ENCODE results near the gene CIB4. TPM values are rescaled to one million over a fixed set of nuclear protein-coding genes. Genes with fewer than 3 reads are reported as not detected.

CIB4 gene
- total RNA-seq, 1 donor from 2014 or later = not detected

DNA sequence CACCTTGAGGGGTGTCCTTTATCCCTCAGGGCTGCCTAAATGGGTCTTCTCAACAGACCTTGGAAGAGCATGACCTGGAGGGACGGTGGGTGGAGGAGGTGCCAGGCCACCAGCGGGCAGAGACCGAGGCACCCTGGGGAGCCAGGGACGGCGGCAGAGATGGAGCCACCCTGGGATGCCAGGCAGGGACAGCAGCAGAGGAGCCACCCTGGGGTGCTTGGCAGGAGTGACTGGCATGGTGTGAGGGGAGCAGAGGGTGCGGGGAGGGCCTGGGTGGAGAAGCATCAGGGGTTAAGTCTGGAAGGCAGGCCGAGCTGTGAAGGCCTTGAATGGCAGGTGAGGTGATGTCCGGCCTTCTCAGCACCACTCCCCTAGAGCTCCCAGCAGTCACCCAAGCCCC lies 56.1 kb downstream of the CIB4 start:
- Mint-ChIP-seq H3K27me3 (peaks cover 28% of the 10 kb centered on the region), H3K27ac (no peak overlapping the region), H3K9me3 (no peaks in the 10 kb centered on the region), H3K4me3 (no peak overlapping the region), H3K36me3 (ENCODE audit: low read depth) (no peaks in the 10 kb centered on the region), H3K4me1 (no peaks in the 10 kb centered on the region)
- intact Hi-C loops (cut with micrococcal nuclease) = no loop called here
- no peak for DNase-seq
- no peak for ATAC-seq (ENCODE audit: low read depth)
- ChIA-PET POLR2A (no interaction called here), CTCF (no interaction called here)
- TF ChIP-seq, protein P1, sequence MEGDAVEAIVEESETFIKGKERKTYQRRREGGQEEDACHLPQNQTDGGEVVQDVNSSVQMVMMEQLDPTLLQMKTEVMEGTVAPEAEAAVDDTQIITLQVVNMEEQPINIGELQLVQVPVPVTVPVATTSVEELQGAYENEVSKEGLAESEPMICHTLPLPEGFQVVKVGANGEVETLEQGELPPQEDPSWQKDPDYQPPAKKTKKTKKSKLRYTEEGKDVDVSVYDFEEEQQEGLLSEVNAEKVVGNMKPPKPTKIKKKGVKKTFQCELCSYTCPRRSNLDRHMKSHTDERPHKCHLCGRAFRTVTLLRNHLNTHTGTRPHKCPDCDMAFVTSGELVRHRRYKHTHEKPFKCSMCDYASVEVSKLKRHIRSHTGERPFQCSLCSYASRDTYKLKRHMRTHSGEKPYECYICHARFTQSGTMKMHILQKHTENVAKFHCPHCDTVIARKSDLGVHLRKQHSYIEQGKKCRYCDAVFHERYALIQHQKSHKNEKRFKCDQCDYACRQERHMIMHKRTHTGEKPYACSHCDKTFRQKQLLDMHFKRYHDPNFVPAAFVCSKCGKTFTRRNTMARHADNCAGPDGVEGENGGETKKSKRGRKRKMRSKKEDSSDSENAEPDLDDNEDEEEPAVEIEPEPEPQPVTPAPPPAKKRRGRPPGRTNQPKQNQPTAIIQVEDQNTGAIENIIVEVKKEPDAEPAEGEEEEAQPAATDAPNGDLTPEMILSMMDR (IDR thresholded peaks at IDR 0.05) = no peak

DNA sequence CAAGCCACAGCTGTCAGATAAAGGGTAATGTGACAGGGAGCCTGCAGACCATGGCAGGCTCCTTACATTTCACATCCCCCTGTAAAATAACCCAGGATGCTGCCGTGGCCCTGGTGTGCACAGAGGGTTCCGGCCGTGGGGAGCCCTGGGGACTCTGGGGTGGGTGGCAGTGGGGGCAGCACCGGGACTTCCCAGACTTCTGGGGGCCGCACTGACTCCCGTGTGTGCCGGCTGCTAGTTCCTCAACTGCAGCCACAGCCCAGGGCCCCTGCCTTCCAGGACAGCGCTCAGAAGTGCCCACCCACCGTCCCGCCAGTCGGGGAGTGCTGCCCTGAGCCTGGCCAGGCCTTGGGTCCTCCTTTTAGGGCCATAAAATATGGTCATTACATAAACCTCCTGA lies 56.5 kb downstream of the CIB4 start:
- H3K4me3 Mint-ChIP-seq = no peak overlapping the region
- no peaks in the 10 kb centered on the region for H3K9me3 Mint-ChIP-seq
- ATAC-seq (ENCODE audit: low read depth) = no peak
- no peaks in the 10 kb centered on the region for H3K36me3 Mint-ChIP-seq (ENCODE audit: low read depth)
- CTCF ChIA-PET = no interaction called here
- intact Hi-C loops (cut with micrococcal nuclease) = no loop called here
- H3K4me1 Mint-ChIP-seq = no peaks in the 10 kb centered on the region
- no peak for DNase-seq
- no peak overlapping the region for H3K27ac Mint-ChIP-seq
- POLR2A ChIA-PET = no interaction called here
- peaks cover 31% of the 10 kb centered on the region for H3K27me3 Mint-ChIP-seq
- TF ChIP-seq, protein P1 (IDR thresholded peaks at IDR 0.05) = no peak

DNA sequence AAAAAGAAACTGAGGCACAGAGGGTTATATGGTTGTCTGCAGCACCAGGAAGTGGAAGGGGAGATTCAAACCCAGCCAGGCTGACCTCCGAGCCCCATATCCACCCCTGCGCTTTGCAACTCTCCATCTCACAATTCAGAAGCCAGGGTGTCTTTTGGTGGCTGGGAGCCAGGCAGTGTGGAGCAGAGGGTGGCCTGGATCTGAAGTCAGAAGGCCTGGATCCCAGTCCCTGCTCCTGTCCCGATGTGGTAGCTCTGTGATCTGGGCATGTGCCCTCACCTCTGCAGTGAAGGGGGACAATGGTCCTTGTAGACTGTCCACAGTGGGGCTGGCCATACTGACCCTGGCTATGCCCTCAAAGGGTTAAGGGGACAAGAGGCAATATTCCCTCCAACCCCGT lies 57.0 kb downstream of the CIB4 start:
- ChIA-PET CTCF (no interaction called here), POLR2A (no interaction called here)
- Mint-ChIP-seq H3K27me3 (peaks cover 34% of the 10 kb centered on the region), H3K9me3 (no peaks in the 10 kb centered on the region), H3K36me3 (ENCODE audit: low read depth) (no peaks in the 10 kb centered on the region), H3K27ac (no peak overlapping the region), H3K4me1 (no peaks in the 10 kb centered on the region), H3K4me3 (no peak overlapping the region)
- intact Hi-C loops (cut with micrococcal nuclease) = no loop called here
- ATAC-seq (ENCODE audit: low read depth) (no peak), DNase-seq (no peak)
- TF ChIP-seq, protein P1 (IDR thresholded peaks at IDR 0.05) = no peak

DNA sequence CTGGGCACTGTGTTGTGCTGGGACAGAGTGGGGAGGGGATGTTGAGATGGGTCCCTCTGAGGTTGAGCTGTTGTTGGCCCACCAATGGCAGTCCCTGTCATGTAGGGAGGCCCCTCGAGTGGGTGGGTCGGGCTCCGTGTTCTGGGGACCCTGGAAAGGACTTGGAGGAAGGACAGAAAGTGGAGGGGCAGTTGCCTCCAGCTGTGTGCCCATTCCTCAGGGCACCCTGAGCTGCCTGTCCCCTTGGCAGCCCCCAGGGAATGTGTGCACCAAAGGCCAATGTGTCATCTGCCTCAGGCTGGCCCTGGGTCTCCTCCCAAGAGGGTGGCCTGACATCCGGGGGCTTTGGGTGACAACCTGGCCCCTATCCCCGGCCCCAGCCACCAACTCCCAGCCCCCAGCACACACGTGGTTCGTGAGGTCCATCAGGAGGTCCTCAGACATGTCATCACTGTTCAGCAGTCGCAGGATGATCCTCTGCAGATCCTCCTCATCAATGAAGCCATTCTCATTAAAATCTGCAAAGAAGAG lies 57.7 kb downstream of the CIB4 start:
- ChIA-PET POLR2A (no interaction called here), CTCF (no interaction called here)
- ATAC-seq (ENCODE audit: low read depth) = no peak
- intact Hi-C loops (cut with micrococcal nuclease) = no loop called here
- DNase-seq = no peak
- Mint-ChIP-seq H3K4me3 (no peak overlapping the region), H3K9me3 (no peaks in the 10 kb centered on the region), H3K4me1 (no peaks in the 10 kb centered on the region), H3K27ac (no peak overlapping the region), H3K27me3 (peaks cover 38% of the 10 kb centered on the region), H3K36me3 (ENCODE audit: low read depth) (no peaks in the 10 kb centered on the region)
- TF ChIP-seq, protein P1 (IDR thresholded peaks at IDR 0.05) = no peak

DNA sequence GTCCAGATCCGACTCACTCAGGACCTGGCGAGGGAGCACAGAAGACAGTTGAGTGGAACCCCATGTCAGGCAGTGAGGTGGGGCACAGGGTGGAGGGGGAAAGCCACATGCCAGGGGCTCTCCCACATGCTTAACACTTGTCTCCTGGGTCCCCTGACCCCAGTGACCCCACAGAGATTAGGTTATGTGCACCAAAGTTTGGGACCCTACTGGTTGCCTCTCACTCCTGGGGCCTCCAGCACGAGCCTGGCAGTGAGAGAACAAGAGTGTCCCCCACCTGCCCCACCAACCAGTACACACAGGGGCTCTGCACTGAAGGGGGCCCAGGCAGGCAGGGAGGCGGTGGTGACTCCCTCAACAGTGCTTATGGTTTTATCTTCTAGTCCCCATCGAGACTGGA lies 58.3 kb downstream of the CIB4 start:
- no peak for ATAC-seq (ENCODE audit: low read depth)
- no peaks in the 10 kb centered on the region for H3K9me3 Mint-ChIP-seq
- no peak overlapping the region for H3K27ac Mint-ChIP-seq
- CTCF ChIA-PET = no interaction called here
- H3K4me3 Mint-ChIP-seq = no peak overlapping the region
- no peaks in the 10 kb centered on the region for H3K36me3 Mint-ChIP-seq (ENCODE audit: low read depth)
- intact Hi-C loops (cut with micrococcal nuclease) = no loop called here
- TF ChIP-seq, protein P1 (IDR thresholded peaks at IDR 0.05) = no peak
- DNase-seq = no peak
- POLR2A ChIA-PET = no interaction called here
- H3K27me3 Mint-ChIP-seq = peaks cover 39% of the 10 kb centered on the region
- H3K4me1 Mint-ChIP-seq = no peaks in the 10 kb centered on the region

Data from activated B cell treated with CpG ODN at 0.5 μM for 24 hours (primary cell).